GM21717 (cell line): Measurements from ENCODE around the gene ZFYVE9.
"Not testable (repeated sequence)": the region's sequence is repeated elsewhere in the genome, so short reads cannot be mapped to it uniquely, and the experiment has no call there.

ENCODE experiments used
- ATAC-seq: cut with Tn5 transposase; IDR thresholded peaks from one replicate; pipeline ENCODE4 v1.9.1; 2021; ENCODE audit warnings: mild to moderate bottlenecking, moderate library complexity; ENCODE audit not compliant: unreplicated experiment

The ZFYVE9 gene

DNA sequence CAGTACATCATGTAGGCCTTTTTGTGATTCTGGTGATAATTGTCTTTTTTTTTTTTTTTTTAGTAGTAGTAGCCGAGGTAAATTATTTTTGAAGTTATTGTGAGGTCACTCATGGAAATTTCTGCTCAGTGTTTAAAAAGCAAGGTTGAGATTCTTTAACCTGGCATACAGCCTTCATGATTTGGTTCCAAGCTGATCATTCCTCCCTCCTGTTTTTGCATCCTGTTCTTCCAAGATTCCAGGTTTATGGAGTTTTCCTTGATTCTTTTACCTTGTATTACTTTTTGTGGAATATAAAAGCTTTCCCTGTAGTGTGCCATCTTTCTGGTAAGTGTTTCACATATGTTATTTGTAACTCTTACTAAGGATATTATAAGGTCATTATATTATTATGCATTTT is 9.1 kb downstream of the ZFYVE9 start:
- no peak for ATAC-seq

DNA sequence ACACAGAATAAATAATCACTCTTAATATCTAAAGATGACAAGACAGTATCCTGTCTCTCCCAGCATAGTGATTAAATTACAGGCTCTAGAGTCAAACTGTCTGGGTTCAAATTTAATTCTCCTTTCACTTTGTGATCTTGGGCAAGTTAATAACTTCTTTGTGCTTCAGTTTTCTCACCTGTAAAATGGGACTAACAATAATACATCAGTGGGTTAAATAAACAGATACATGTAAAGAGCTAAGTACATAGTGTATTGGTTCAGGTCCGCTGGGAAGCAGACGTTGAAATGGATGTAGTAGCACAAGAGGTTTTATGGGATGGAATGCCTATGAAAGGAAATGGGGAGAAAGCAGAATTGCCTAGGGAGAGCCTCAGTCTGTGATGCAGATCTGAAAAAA is 10.7 kb downstream of the ZFYVE9 start:
- no peak for ATAC-seq

DNA sequence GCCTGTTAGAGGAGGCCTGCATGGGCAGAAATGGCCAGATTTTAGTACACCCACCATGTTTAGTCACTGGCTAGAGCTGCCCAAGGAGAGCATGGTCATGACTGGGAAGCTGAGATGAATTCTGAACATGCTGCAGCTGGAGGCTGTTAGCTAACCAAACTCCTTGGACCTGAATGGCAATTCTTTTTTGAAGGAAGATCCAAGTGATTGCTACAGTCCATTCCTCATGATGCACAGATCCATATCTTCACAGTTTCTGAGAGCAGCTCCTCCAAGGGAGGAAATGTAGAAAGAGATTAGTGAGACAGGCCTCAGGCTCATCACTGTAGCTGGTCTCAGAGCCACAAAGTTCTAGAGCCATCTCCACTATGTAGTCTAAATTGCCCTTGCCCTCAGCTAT is 11.1 kb downstream of the ZFYVE9 start:
- ATAC-seq, result no peak

DNA sequence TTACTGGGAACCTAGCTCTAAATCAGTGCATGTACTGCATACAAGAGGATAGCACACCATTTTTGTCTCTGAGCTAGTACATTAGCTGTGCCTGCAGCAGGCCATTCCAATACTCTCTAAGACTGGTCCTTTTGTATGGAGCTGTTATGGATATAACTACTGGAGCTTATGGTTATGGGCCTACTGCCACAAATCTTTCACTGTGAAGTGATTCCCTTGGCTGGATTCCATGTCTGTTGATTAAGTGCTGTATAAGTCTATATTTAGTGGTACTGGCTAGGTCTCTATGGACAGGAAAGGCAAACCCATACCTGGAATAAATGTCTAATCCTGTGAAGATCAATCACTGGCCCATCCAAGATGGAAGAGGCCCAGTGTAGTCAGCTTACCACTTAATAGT is 12.0 kb downstream of the ZFYVE9 start:
- ATAC-seq, result no peak

DNA sequence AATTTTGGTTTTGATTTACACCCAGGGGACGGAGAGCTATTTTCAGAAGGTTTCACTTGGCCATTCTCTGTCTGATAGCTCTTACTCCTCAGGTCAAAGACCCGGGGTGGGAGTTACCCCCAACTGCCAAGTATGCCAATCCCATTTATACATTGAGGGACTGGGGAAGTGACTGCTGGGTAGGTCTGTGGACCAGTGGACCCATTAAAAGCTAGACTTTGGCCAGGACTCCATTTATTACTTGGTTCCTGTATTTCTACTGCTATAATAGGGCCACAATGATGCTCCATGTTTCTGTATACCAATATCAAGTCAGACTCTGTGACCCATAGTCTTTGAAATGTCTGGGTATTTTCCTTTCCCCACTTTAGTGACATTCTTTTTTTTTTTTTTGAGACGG is 14.6 kb downstream of the ZFYVE9 start:
- no peak for ATAC-seq

DNA sequence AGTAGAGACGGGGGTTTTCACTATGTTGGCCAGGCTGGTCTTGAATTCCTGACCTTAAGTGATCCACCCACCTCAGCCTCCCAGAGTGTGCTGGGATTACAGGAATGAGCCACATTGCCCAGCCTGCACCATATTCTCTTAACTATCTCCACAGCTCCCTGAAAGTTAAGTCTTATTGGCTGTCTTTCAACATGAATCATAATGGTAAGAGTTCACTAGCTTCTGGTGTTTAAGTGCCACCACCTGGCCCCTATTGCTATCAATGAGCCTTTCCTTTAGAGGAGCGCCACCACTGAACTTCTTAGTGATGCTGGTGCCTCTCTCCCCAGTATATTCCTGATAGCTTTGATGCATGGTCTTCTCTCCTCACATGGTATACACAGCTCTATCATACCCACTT is 15.7 kb downstream of the ZFYVE9 start:
- no peak for ATAC-seq

DNA sequence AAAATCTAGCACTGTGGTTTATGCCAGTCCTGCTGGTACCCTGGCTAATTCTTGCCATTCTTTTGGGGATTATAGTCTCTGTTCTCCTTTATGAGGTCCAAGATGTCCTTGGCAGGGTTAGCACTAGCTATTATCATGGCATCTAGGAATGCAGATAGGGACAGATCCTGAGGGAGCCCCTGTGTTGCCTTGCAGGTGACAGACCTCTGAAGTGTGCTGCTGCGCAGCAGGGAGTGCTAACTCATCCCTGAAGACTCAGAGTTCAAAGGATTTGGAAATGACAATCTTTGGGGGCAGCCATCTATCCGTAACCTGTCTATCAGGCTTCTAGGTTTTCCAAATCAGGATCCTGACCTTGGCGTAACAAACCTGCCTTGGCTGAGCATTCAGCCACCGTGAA is 16.3 kb downstream of the ZFYVE9 start:
- ATAC-seq, result no peak

DNA sequence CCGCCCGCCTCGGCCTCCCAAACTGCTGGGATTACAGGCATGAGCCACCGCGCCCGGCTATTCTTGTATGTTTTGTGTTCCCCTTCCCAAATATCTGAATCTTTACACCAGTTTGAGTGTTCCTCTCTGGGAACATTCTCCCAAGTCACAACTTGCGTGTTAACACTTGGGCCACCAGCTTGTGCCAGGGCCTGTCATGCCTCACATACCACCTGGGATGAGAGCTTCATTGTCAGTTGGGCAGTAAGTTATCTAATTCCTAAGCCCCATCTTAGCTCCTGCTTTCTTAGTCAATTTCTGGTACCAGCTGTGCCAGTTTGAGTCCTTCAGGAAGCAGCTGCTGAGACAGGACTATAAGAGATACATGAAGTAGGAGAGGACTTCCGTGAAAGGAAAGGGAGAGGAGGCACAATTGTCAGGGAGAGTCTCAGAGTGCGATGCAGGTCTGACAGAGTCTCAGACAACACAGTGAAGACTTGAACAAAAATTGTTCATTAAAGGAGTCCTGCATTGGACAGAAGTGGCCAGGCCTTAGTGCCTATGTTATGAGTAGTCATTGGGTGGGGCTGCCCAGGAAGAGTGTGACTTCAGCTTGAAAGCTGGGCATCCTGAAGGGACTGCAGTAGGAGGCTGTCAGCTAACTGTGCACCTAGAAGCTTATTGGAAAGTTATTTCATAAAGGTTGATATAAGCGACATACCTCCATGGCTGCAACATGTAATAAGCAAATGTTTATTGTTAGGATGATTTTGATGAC is 17.3 kb downstream of the ZFYVE9 start:
- no peak for ATAC-seq

DNA sequence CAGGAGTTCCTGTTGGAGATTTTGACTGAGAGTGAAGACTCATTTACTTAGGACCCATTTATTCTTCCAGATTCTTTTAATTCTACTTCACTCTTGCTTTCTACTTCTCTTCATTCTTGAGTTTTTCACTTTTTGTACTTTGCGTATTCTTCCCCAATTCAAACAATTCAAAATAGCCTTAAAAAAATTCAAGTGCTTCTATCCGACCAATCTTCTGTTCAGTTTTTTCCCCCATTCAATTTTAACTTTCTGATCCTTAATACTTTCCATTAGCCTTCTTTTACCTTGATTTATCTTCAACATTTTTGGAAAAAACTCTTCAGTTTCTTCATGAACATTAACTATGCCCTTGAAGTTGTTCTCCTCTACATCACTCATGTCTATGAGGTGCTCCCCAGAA is 21.1 kb downstream of the ZFYVE9 start:
- ATAC-seq, result no peak

DNA sequence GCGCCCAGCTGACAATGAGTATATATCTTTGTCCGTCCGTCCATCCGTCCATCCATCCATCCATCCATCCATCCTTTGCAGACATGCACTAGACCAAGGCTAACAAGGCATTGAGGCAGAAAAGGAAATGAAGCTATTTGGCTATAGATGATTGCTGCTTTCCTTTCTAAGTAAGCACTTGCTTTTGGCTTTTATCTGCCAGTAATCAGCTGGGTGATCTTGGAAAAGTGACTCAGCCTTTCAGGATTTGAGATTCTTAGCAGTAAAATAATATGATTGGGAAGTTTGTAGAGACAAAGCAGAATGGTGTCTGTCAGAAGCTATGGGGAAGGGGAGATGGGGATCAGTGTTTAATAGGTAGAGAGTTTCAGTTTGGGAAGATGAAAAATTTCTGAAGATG is 22.7 kb downstream of the ZFYVE9 start:
- no peak for ATAC-seq

DNA sequence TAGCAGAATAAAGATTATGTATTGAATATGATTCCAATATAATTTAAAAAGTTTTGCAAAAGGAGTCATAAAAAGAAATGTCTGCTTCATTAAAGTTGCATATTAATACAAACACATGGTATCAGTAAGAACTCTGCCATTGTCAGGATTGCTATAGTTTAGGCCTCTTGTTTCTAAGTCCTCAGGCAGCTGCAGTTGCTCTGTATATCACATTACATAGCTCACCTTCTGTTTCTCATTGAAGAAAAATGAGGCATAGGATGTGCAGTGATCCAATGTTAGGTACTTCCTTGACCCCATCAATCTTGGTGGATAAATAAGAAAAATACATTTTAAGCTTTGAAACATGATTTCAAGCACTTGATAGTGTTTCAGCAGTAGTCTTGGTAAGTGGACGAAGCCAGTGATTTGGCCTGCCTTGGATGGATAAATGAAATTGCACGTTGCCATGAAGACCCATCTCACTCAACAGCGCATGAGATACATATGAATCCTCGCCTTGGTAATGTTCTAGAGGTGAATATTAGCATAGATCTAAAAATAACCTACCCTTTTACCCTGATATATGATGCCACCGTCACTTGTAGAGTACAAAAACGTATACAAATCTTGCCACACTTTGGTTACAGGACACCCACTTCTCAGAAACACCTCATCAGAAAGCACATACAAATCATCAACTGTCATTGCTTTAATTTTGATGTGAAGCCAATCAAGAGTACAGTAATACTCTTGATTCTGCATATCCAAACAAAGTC is 25.3 kb downstream of the ZFYVE9 start:
- ATAC-seq, result no peak

DNA sequence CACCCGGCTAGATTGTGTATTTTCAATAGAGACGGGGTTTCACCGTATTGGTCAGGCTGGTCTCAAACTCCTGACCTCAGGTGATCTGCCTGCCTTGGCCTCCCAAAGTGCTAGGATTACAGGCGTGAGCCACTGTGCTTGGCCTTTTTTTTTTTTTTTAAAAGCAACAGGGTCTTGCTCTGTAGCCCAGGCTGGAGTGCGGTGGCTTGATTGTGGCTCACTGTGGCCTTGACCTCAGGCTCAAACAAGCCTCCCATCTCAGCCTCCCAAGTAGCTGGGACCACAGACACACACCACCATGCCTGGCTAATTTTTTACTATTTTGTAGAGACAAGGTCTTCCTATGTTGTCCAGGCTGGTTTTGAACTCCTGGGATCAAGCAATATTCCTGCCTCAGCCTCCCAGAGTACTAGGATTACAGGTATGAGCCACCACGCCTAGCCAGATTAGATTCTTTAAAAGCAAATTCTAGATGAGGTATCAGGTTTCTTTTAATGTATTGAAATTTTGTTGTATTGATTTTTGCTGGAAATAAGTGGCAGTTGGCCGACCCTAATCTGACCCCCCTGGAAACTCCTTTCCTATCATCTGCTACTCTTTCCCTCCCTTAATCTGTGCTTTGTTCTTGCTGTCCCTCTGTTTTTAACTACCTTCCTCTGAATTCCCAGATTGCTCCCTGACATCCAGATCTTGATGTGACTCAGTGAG is 26.6 kb downstream of the ZFYVE9 start:
- ATAC-seq, result no peak

DNA sequence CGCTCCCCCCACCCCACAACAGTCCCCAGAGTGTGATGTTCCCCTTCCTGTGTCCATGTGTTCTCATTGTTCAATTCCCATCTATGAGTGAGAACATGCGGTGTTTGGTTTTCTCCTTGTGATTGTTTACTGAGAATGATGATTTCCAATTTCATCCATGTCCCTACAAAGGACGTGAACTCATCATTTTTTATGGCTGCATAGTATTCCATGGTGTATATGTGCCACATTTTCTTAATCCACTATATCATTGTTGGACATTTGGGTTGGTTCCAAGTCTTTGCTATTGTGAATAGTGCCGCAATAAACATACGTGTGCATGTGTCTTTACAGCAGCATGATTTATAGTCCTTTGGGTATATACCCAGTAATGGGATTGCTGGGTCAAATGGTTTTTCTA is 29.3 kb downstream of the ZFYVE9 start:
- ATAC-seq, result not testable (repeated sequence)

DNA sequence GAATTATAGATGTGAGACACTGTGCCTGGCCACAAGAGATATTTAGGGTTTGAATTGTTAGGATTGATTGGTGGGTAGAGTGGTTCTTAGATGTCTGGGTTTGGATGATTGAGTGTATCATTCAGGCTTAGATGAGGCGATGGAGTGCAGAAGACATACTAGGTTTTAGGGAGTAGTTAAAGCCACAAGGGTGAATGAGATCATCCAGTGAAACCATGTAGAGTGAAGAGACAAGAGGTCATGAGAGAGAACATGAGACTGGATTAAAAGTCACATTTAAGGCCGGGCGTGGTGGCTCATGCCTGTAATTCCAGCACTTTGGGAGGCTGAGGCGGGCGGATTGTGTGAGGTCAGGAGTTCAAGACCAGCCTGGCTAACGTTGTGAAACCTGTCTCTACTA is 37.2 kb downstream of the ZFYVE9 start:
- no peak for ATAC-seq

DNA sequence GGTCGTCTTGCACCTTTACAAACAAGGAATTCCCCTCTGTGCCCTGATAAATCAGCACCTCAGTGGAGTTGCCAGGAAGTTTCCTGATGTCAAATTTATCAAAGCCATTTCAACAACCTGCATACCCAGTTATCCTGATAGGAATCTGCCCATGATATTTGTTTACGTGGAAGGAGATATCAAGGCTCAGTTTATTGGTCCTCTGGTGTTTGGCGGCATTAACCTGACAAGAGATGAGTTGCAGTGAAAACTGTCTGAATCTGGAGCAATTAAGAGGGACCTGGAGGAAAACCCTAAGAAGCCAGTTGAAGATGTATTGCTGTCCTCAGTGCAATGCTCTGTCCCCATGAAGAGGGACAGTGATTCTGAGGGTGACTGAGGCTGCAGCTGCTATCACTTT is 38.3 kb downstream of the ZFYVE9 start:
- ATAC-seq, result no peak

DNA sequence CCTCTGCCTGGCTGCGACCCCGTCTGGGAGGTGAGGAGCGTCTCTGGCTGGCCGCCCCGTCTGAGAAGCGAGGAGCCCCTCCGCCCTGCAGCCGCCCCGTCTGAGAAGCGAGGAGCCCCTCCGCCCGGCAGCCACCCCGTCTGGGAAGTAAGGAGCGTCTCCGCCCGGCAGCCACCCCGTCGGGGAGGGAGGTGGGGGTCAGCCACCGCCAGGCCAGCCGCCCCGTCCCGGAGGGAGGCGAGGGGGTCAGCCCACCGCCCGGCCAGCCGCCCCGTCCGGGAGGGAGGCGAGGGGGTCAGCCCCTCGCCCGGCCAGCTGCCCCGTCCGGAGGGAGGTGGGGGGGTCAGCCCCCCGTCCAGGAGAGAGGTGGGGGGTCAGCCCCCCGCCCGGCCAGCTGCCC is 39.9 kb downstream of the ZFYVE9 start:
- ATAC-seq, result not testable (repeated sequence)

DNA sequence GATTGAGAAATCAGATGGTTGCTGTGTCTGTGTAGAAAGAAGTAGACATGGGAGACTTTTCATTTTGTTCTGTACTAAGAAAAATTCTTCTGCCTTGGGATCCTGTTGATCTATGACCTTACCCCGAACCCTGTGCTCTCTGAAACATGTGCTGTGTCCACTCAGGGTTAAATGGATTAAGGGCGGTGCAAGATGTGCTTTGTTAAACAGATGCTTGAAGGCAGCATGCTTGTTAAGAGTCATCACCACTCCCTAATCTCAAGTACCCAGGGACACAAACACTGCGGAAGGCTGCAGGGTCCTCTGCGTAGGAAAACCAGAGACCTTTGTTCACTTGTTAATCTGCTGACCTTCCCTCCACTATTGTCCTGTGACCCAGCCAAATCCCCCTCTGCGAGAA is 40.4 kb downstream of the ZFYVE9 start:
- not testable (repeated sequence) for ATAC-seq

DNA sequence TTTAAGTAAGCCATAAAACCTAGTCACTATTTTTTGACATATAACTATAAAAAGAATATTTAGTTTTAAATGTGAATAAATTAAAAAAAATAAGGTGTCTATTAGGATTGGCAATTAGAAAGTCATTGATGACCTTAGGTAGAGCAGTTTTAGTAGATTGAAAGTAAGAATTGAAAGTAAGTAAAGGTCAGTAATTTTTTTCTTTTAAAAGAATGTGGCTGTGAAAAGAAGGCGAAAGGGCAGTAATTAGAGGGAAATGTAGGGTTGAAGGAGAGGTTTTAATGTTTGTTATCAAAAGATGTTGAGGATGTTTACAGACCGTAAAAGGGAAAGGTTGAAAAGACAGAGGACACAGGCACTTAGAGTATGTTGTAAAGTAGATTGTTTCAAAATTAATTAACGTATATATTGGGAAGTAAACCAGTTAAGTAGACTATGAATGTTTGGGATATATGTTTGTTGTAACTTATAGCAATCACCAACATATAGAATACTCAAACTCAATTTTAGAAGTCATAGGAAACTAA is 41.0 kb downstream of the ZFYVE9 start:
- no peak for ATAC-seq

DNA sequence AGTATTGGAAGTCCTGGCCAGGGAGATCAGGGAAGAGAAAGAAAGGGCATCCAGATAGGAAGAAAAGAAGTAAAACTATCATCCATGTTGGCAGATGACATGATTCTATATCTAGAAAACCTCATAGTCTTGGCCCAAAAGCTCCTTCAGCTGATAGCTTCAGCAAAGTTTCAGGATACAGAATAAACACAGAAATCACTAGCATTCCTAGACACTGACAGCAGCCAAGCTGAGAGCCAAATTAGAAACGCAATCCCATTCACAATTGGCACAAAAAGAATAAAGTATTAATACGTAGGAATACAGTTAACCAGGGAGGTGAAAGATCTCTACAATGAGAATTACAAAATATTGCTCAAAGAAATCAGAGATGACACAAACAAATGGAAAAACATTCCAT is 44.6 kb downstream of the ZFYVE9 start:
- ATAC-seq, result no peak

DNA sequence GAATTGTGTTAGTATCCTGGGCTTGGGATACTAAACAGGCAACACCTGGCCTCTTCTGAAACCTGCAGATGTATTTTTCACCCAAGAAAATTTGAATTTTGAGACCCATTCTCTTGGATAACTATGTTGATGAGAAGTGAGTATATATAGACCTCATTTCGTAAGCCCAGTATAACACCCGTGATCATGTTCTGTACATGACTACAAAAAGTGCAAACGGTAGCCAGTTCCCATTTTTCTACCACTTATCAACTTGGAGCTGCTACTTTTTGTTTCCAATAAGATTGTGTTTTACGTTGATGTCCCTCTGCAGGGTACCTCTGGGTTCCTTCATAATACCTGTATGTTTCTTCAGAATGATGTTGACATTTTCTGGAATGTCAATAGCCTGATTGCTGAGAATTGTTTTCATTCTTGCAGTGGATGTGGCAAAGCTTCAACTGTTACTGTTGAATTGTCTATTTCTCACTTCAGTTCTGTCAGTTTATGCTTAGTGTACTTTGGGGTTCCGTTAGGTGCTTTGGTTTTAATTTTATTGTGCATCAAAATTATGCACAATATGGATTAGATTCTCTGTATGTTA is 48.1 kb downstream of the ZFYVE9 start:
- no peak for ATAC-seq

DNA sequence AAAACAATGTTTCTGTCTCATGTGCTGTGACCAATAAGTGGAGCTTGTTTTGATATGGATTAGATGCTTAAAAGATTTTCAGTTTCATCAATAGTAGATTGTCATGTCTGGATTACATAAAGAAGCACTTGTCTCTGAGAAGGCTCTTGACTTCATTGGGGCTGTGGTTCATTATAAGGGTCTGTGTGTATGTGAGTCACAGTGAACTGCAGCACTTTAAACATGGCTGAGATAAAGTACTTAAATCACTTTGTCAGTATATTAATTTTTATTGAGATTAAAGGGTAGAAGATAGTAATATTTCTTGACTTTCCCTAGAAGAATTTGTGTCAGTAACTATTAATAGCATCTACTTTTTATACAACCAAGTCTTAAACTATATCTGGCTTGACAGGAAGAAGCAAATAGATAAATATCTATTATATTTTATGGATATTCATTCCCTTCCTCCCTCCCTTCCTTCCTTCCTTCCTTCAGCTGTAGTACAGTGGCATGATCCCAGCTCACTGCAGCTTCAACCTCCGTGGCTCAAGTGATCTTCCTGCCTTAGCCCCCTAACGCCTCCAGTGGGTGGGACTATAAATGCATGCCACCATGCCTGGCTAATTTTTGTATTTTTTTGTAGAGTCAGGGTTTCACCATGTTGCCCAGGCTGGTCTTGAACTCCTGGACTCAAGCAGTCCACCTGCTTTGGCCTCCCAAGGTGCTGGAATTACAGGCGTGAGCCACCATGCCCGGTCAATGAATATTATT is 48.8 kb downstream of the ZFYVE9 start:
- no peak for ATAC-seq
